GM21576 (cell line): ENCODE data around the gene LPIN3.
A peak's percentile ranks its signal among the peaks of the same experiment; 100 is the strongest.
"Not testable (repeated sequence)": the region's sequence is repeated elsewhere in the genome, so short reads cannot be mapped to it uniquely, and the experiment has no call there.

ENCODE experiments used
- ATAC-seq: cut with Tn5 transposase; IDR thresholded peaks from one replicate; pipeline ENCODE4 v1.9.1; 2021; ENCODE audit warnings: mild to moderate bottlenecking, moderate library complexity; ENCODE audit not compliant: unreplicated experiment

LPIN3 gene

GRCh38 chr20:41340327-41341055, at the start of gene LPIN3:
TSS of gene LPIN3 (plus strand) at chr20:41340821. CDS start at chr20:41345804, 4,983 bp downstream.
- no peak for ATAC-seq

- no peak for ATAC-seq
These were observed 47.2 kb upstream of the LPIN3 start for GRCh38 chr20:41293269-41294037.

- no peak for ATAC-seq
These were observed 40.7 kb upstream of the LPIN3 start for GRCh38 chr20:41299899-41300298.

GRCh38 chr20:41300383-41300782, 40.2 kb upstream of the LPIN3 start:
- no peak for ATAC-seq

GRCh38 chr20:41300886-41301285, 39.7 kb upstream of the LPIN3 start:
- no peak for ATAC-seq

GRCh38 chr20:41304002-41304401, 36.6 kb upstream of the LPIN3 start:
- no peak for ATAC-seq

- no peak for ATAC-seq
These were observed 36.1 kb upstream of the LPIN3 start for GRCh38 chr20:41304424-41305079.

- peak; percentile 84 for ATAC-seq
These were observed 34.4 kb upstream of the LPIN3 start for GRCh38 chr20:41306061-41306727.

GRCh38 chr20:41307021-41307420, 33.6 kb upstream of the LPIN3 start:
- ATAC-seq: no peak

GRCh38 chr20:41308290-41308711, 32.3 kb upstream of the LPIN3 start:
- ATAC-seq: no peak

- no peak for ATAC-seq
These were observed 31.8 kb upstream of the LPIN3 start for GRCh38 chr20:41308726-41309413.

- ATAC-seq: no peak
These were observed 30.8 kb upstream of the LPIN3 start for GRCh38 chr20:41309817-41310216.

- ATAC-seq: not testable (repeated sequence)
These were observed 28.6 kb upstream of the LPIN3 start for GRCh38 chr20:41312009-41312408.

- no peak for ATAC-seq
These were observed 26.2 kb upstream of the LPIN3 start for GRCh38 chr20:41314386-41314785.

GRCh38 chr20:41316051-41316450, 24.6 kb upstream of the LPIN3 start:
- no peak for ATAC-seq

- peak; percentile 48 for ATAC-seq
These were observed 23.7 kb upstream of the LPIN3 start for GRCh38 chr20:41316602-41317545.

- peak; percentile 97 for ATAC-seq
These were observed 22.9 kb upstream of the LPIN3 start, which contains the start of gene ZHX3 for GRCh38 chr20:41317546-41318270. TSS of gene ZHX3 (minus strand) at chr20:41317731. CDS start at chr20:41204916, 112,815 bp downstream.

GRCh38 chr20:41318271-41318649, 22.4 kb upstream of the LPIN3 start:
- ATAC-seq: no peak

- no peak for ATAC-seq
These were observed 20.2 kb upstream of the LPIN3 start for GRCh38 chr20:41320441-41320840.
